IPS-18a (cell line): Measurements from ENCODE around the gene TMEM178B.

ENCODE experiments used
- H3K27ac ChIP-seq: one replicate; pipeline ENCODE4 v1.5.1; 2013; ENCODE audit warnings: low read length
- H3K27me3 ChIP-seq: one replicate; pipeline ENCODE4 v1.6.1; 2013; ENCODE audit warnings: mild to moderate bottlenecking, low read length; ENCODE audit not compliant: control insufficient read depth, insufficient read depth
- H3K36me3 ChIP-seq: one replicate; pipeline ENCODE4 v1.6.1; 2013; ENCODE audit warnings: low read depth, low read length; ENCODE audit not compliant: control insufficient read depth
- H3K4me1 ChIP-seq: one replicate; pipeline ENCODE4 v1.6.1; 2013; ENCODE audit warnings: low read depth, low read length; ENCODE audit not compliant: control insufficient read depth
- H3K4me3 ChIP-seq: one replicate; pipeline ENCODE4 v1.5.1; 2013; ENCODE audit warnings: low read length
- H3K9ac ChIP-seq: one replicate; pipeline ENCODE4 v1.6.1; 2013; ENCODE audit warnings: mild to moderate bottlenecking, low read length, moderate library complexity
- H3K9me3 ChIP-seq: one replicate; pipeline ENCODE4 v1.6.1; 2013; ENCODE audit warnings: low read depth, low read length; ENCODE audit not compliant: control insufficient read depth

The TMEM178B gene

GRCh38 chr7:141302617-141303016 is 228.8 kb downstream of the TMEM178B start:
- H3K4me3 ChIP-seq = no peak overlapping the region
- H3K9ac ChIP-seq = no peak overlapping the region
- H3K9me3 ChIP-seq = no peaks in the 10 kb centered on the region

GRCh38 chr7:141304291-141304690 is 230.4 kb downstream of the TMEM178B start:
- no peaks in the 10 kb centered on the region for H3K9me3 ChIP-seq
- H3K9ac ChIP-seq = no peak overlapping the region
- H3K4me1 ChIP-seq = peaks cover 7% of the 10 kb centered on the region
- no peaks in the 10 kb centered on the region for H3K27me3 ChIP-seq
- H3K36me3 ChIP-seq = no peaks in the 10 kb centered on the region
- H3K27ac ChIP-seq = no peak overlapping the region
- H3K4me3 ChIP-seq = no peak overlapping the region

More at GRCh38 chr7:141302617-141303016, 228.8 kb downstream of the TMEM178B start:
- Histone ChIP-seq H3K27me3 (no peaks in the 10 kb centered on the region), H3K27ac (no peak overlapping the region), H3K4me1 (peaks cover 7% of the 10 kb centered on the region), H3K36me3 (no peaks in the 10 kb centered on the region)

- no peak overlapping the region for H3K4me3 ChIP-seq
- no peak overlapping the region for H3K9ac ChIP-seq
- H3K27ac ChIP-seq = no peak overlapping the region
- H3K4me1 ChIP-seq = peaks cover 5% of the 10 kb centered on the region
- H3K27me3 ChIP-seq = no peaks in the 10 kb centered on the region
- H3K9me3 ChIP-seq = no peaks in the 10 kb centered on the region
- H3K36me3 ChIP-seq = no peaks in the 10 kb centered on the region
Observed at GRCh38 chr7:141306081-141306480, 232.2 kb downstream of the TMEM178B start.

- H3K9me3 ChIP-seq = no peaks in the 10 kb centered on the region
- no peaks in the 10 kb centered on the region for H3K27me3 ChIP-seq
- H3K4me1 ChIP-seq = no peaks in the 10 kb centered on the region
- no peak overlapping the region for H3K27ac ChIP-seq
- H3K4me3 ChIP-seq = no peak overlapping the region
- no peaks in the 10 kb centered on the region for H3K36me3 ChIP-seq
- no peak overlapping the region for H3K9ac ChIP-seq
Observed at GRCh38 chr7:141312395-141312794, 238.5 kb downstream of the TMEM178B start.

- no peak overlapping the region for H3K9ac ChIP-seq
- no peaks in the 10 kb centered on the region for H3K27me3 ChIP-seq
- no peaks in the 10 kb centered on the region for H3K4me1 ChIP-seq
- no peaks in the 10 kb centered on the region for H3K36me3 ChIP-seq
- H3K27ac ChIP-seq = no peak overlapping the region
- no peak overlapping the region for H3K4me3 ChIP-seq
- H3K9me3 ChIP-seq = no peaks in the 10 kb centered on the region
Observed at GRCh38 chr7:141312828-141313521, 239.1 kb downstream of the TMEM178B start.

- Histone ChIP-seq H3K9ac (no peak overlapping the region), H3K36me3 (no peaks in the 10 kb centered on the region), H3K27ac (no peak overlapping the region), H3K4me3 (no peak overlapping the region), H3K27me3 (no peaks in the 10 kb centered on the region), H3K4me1 (no peaks in the 10 kb centered on the region), H3K9me3 (no peaks in the 10 kb centered on the region)
Observed at GRCh38 chr7:141313896-141314295, 240.0 kb downstream of the TMEM178B start.

- no peaks in the 10 kb centered on the region for H3K36me3 ChIP-seq
- H3K9me3 ChIP-seq = no peaks in the 10 kb centered on the region
- H3K27ac ChIP-seq = no peak overlapping the region
- H3K4me1 ChIP-seq = no peaks in the 10 kb centered on the region
- H3K4me3 ChIP-seq = no peak overlapping the region
- H3K27me3 ChIP-seq = no peaks in the 10 kb centered on the region
- no peak overlapping the region for H3K9ac ChIP-seq
Observed at GRCh38 chr7:141317033-141317585, 243.2 kb downstream of the TMEM178B start.

- Histone ChIP-seq H3K36me3 (no peaks in the 10 kb centered on the region), H3K4me1 (peaks cover 10% of the 10 kb centered on the region), H3K9ac (no peak overlapping the region), H3K4me3 (no peak overlapping the region), H3K27me3 (no peaks in the 10 kb centered on the region), H3K27ac (no peak overlapping the region), H3K9me3 (no peaks in the 10 kb centered on the region)
Observed at GRCh38 chr7:141320287-141320686, 246.4 kb downstream of the TMEM178B start.

GRCh38 chr7:141322383-141322782 is 248.5 kb downstream of the TMEM178B start:
- Histone ChIP-seq H3K27me3 (no peaks in the 10 kb centered on the region), H3K9ac (no peak overlapping the region), H3K9me3 (no peaks in the 10 kb centered on the region), H3K27ac (no peak overlapping the region), H3K36me3 (no peaks in the 10 kb centered on the region), H3K4me1 (peaks cover 18% of the 10 kb centered on the region), H3K4me3 (no peak overlapping the region)

- no peaks in the 10 kb centered on the region for H3K36me3 ChIP-seq
- H3K4me1 ChIP-seq = peaks cover 18% of the 10 kb centered on the region
- no peak overlapping the region for H3K27ac ChIP-seq
- H3K9me3 ChIP-seq = no peaks in the 10 kb centered on the region
- no peak overlapping the region for H3K9ac ChIP-seq
- no peak overlapping the region for H3K4me3 ChIP-seq
- no peaks in the 10 kb centered on the region for H3K27me3 ChIP-seq
Observed at GRCh38 chr7:141323826-141324225, 250.0 kb downstream of the TMEM178B start.

- no peaks in the 10 kb centered on the region for H3K36me3 ChIP-seq
- no peaks in the 10 kb centered on the region for H3K9me3 ChIP-seq
- no peaks in the 10 kb centered on the region for H3K27me3 ChIP-seq
- no peak overlapping the region for H3K27ac ChIP-seq
- peaks cover 18% of the 10 kb centered on the region for H3K4me1 ChIP-seq
- H3K4me3 ChIP-seq = no peak overlapping the region
- H3K9ac ChIP-seq = no peak overlapping the region
Observed at GRCh38 chr7:141324870-141325269, 251.0 kb downstream of the TMEM178B start.

GRCh38 chr7:141325275-141325674 is 251.4 kb downstream of the TMEM178B start:
- Histone ChIP-seq H3K27ac (no peak overlapping the region), H3K9me3 (no peaks in the 10 kb centered on the region), H3K27me3 (no peaks in the 10 kb centered on the region), H3K4me3 (no peak overlapping the region), H3K9ac (no peak overlapping the region), H3K36me3 (no peaks in the 10 kb centered on the region), H3K4me1 (peaks cover 18% of the 10 kb centered on the region)
